ENCODE data around the gene MBD4.

GRCh38 chr3:129439226-129439816, 427 bp downstream of the MBD4 start:
- TF ChIP-seq POLR2A (IDR thresholded peaks at IDR 0.05): no peak
- TF ChIP-seq CTCF (IDR thresholded peaks at IDR 0.05): no peak
